Lower leg skin (tissue), 3 donors: ENCODE data around the gene CITED1.

Experiments
- POLR2A ChIP-seq, 2 donors: fragments of 450-650 bp; IDR thresholded peaks; one replicate each; pipeline ENCODE4 v1.6.1; 2016 to 2017; ENCODE audit warnings: antibody characterized with exemption in 2 of 2, mild to moderate bottlenecking in 1 of 2, moderate library complexity in 1 of 2
- TF ChIP-seq, protein P1 (sequence below), 3 donors: fragments of 450-650 bp; IDR thresholded peaks; one replicate each; pipeline ENCODE4 v1.5.1; 2016; ENCODE audit warnings: antibody characterized with exemption in 3 of 3, mild to moderate bottlenecking in 3 of 3, moderate library complexity in 2 of 3

- TF ChIP-seq, protein P1, sequence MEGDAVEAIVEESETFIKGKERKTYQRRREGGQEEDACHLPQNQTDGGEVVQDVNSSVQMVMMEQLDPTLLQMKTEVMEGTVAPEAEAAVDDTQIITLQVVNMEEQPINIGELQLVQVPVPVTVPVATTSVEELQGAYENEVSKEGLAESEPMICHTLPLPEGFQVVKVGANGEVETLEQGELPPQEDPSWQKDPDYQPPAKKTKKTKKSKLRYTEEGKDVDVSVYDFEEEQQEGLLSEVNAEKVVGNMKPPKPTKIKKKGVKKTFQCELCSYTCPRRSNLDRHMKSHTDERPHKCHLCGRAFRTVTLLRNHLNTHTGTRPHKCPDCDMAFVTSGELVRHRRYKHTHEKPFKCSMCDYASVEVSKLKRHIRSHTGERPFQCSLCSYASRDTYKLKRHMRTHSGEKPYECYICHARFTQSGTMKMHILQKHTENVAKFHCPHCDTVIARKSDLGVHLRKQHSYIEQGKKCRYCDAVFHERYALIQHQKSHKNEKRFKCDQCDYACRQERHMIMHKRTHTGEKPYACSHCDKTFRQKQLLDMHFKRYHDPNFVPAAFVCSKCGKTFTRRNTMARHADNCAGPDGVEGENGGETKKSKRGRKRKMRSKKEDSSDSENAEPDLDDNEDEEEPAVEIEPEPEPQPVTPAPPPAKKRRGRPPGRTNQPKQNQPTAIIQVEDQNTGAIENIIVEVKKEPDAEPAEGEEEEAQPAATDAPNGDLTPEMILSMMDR (IDR thresholded peaks at IDR 0.05), result no peak
- no peak for TF ChIP-seq POLR2A (IDR thresholded peaks at IDR 0.05)
Observed at GRCh38 chrX:72253686-72254085, 52.0 kb downstream of the CITED1 start.
